SK-N-SH treated with all-trans-retinoic acid at 6 μM for 48 hours (cell line): ENCODE measurements around the gene C1orf94.

Experiments used
- ATAC-seq: fragments of 200-7000 bp; cut with Tn5 transposase; 3 replicates; pipeline ENCODE4 v1.9.1; 2020; ENCODE audit warnings: mild to moderate bottlenecking, moderate library complexity
- ARNTL ChIP-seq: fragments of 450-650 bp; formaldehyde crosslinking; IDR thresholded peaks from 2 replicates; pipeline ENCODE4 v1.5.0; 2020; ENCODE audit warnings: low read depth, mild to moderate bottlenecking, moderate library complexity, borderline replicate concordance
- CSDC2 ChIP-seq: fragments of 250-450 bp; sonication (Bioruptor Pico); IDR thresholded peaks from 2 replicates; pipeline ENCODE4 v1.5.0; 2020; ENCODE audit warnings: mild to moderate bottlenecking, moderate library complexity
- ESRRG ChIP-seq: fragments of 250-450 bp; sonication (Bioruptor Pico); IDR thresholded peaks from 2 replicates; pipeline ENCODE4 v1.6.1; 2021; ENCODE audit warnings: mild to moderate bottlenecking
- GLIS3 ChIP-seq: fragments of 250-450 bp; sonication (Bioruptor Pico); IDR thresholded peaks from 2 replicates; pipeline ENCODE4 v1.5.0; 2020; ENCODE audit warnings: mild to moderate bottlenecking, moderate library complexity
- ISL1 ChIP-seq: fragments of 250-450 bp; sonication (Bioruptor Pico); IDR thresholded peaks from 2 replicates; pipeline ENCODE4 v2.1.2; 2022; ENCODE audit warnings: mild to moderate bottlenecking, moderate library complexity
- OSR1 ChIP-seq: fragments of 250-450 bp; sonication (Bioruptor Pico); IDR thresholded peaks from 2 replicates; pipeline ENCODE4 v1.8.0; 2022; ENCODE audit warnings: moderate library complexity, mild to moderate bottlenecking, inconsistent platforms
- PPARA ChIP-seq: fragments of 250-450 bp; sonication (Bioruptor Pico); IDR thresholded peaks from 2 replicates; pipeline ENCODE4 v1.5.0; 2020; ENCODE audit warnings: mild to moderate bottlenecking, borderline replicate concordance
- RARB ChIP-seq: fragments of 250-450 bp; sonication (Bioruptor Pico); IDR thresholded peaks from 2 replicates; pipeline ENCODE4 v1.8.0; 2021; ENCODE audit warnings: mild to moderate bottlenecking, moderate library complexity
- SNAI2 ChIP-seq: fragments of 250-450 bp; sonication (Bioruptor Pico); IDR thresholded peaks from 2 replicates; pipeline ENCODE4 v1.5.0; 2020; ENCODE audit warnings: mild to moderate bottlenecking, moderate library complexity
- TCF4 ChIP-seq: fragments of 250-450 bp; sonication (Bioruptor Pico); IDR thresholded peaks from 2 replicates; pipeline ENCODE4 v1.8.0; 2021; ENCODE audit warnings: mild to moderate bottlenecking, moderate library complexity, borderline replicate concordance
- TOX ChIP-seq: fragments of 250-450 bp; sonication (Bioruptor Pico); IDR thresholded peaks from 2 replicates; pipeline ENCODE4 v1.8.0; 2021; ENCODE audit warnings: mild to moderate bottlenecking, moderate library complexity, borderline replicate concordance
- ZC3H10 ChIP-seq: fragments of 250-450 bp; sonication (Bioruptor Pico); IDR thresholded peaks from 2 replicates; pipeline ENCODE4 v1.5.1; 2021; ENCODE audit warnings: mild to moderate bottlenecking, moderate library complexity
- ZFP3 ChIP-seq: fragments of 250-450 bp; sonication (Bioruptor Pico); IDR thresholded peaks from 2 replicates; pipeline ENCODE4 v1.5.0; 2020; ENCODE audit warnings: mild to moderate bottlenecking, moderate library complexity
- ZNF565 ChIP-seq: fragments of 450-650 bp; formaldehyde crosslinking; conservative IDR thresholded peaks from 2 replicates; pipeline ENCODE4 v1.5.0; 2020; ENCODE audit warnings: low read depth, mild to moderate bottlenecking, moderate library complexity
- ZNF70 ChIP-seq: fragments of 450-650 bp; formaldehyde crosslinking; IDR thresholded peaks from 2 replicates; pipeline ENCODE4 v1.5.0; 2020; ENCODE audit warnings: mild to moderate bottlenecking, moderate library complexity
- ZNF8 ChIP-seq: fragments of 450-650 bp; formaldehyde crosslinking; IDR thresholded peaks from 2 replicates; pipeline ENCODE4 v1.5.0; 2020; ENCODE audit warnings: mild to moderate bottlenecking, moderate library complexity
- TF ChIP-seq, protein P1 (sequence below): fragments of 250-450 bp; sonication (Bioruptor Pico); IDR thresholded peaks from 2 replicates; pipeline ENCODE4 v1.5.1; 2021; ENCODE audit warnings: mild to moderate bottlenecking, moderate library complexity
- TF ChIP-seq, protein P2 (sequence below): fragments of 250-450 bp; sonication (Bioruptor Pico); IDR thresholded peaks from 2 replicates; pipeline ENCODE4 v1.8.0; 2020; ENCODE audit warnings: mild to moderate bottlenecking, moderate library complexity, borderline replicate concordance
- TF ChIP-seq, protein P3 (sequence below): fragments of 250-450 bp; sonication (Bioruptor Pico); IDR thresholded peaks from 2 replicates; pipeline ENCODE4 v1.8.0; 2021; ENCODE audit warnings: low read depth, mild to moderate bottlenecking, moderate library complexity, borderline replicate concordance
- TF ChIP-seq, protein P4 (sequence below): fragments of 250-450 bp; sonication (Bioruptor Pico); IDR thresholded peaks from 2 replicates; pipeline ENCODE4 v1.5.1; 2020; ENCODE audit warnings: low read depth, mild to moderate bottlenecking, moderate library complexity
- TF ChIP-seq, protein P5 (sequence below): fragments of 250-450 bp; sonication (Bioruptor Pico); IDR thresholded peaks from 2 replicates; pipeline ENCODE4 v1.5.0; 2020; ENCODE audit warnings: mild to moderate bottlenecking, moderate library complexity

Gene C1orf94

DNA sequence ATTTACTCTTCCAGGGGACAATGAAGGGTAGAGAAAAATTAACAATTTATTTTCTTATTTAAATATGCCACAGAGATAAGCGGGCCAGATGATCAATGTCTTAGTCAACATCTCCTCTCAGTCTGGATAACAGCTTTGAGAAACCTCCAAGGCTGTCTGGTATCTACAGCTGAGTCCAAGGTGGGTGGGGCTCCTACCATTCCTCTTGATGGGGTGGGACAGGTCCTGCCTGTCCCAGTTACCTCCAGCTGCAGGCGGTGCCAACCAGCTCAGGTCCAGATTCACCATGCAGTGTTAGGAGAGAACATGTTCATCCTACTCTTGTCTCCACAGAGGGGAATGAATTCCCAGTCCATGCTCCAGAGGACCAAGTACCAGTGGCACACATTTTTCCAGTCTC is 32.7 kb upstream of the C1orf94 start:
- TF ChIP-seq CSDC2 (CRISPR knock-in tag) (no peak), ZNF8 (no peak), RARB (CRISPR knock-in tag) (no peak), ZFP3 (CRISPR knock-in tag) (no peak), GLIS3 (CRISPR knock-in tag) (no peak), TCF4 (CRISPR knock-in tag) (no peak), OSR1 (no peak), PPARA (CRISPR knock-in tag) (no peak), ZNF70 (CRISPR knock-in tag) (no peak), ZNF565 (CRISPR knock-in tag) (no peak), ISL1 (CRISPR knock-in tag) (no peak), ARNTL (CRISPR knock-in tag) (no peak), ZC3H10 (CRISPR knock-in tag) (no peak), ESRRG (CRISPR knock-in tag) (no peak), SNAI2 (CRISPR knock-in tag) (no peak)
- TF ChIP-seq, protein P1, sequence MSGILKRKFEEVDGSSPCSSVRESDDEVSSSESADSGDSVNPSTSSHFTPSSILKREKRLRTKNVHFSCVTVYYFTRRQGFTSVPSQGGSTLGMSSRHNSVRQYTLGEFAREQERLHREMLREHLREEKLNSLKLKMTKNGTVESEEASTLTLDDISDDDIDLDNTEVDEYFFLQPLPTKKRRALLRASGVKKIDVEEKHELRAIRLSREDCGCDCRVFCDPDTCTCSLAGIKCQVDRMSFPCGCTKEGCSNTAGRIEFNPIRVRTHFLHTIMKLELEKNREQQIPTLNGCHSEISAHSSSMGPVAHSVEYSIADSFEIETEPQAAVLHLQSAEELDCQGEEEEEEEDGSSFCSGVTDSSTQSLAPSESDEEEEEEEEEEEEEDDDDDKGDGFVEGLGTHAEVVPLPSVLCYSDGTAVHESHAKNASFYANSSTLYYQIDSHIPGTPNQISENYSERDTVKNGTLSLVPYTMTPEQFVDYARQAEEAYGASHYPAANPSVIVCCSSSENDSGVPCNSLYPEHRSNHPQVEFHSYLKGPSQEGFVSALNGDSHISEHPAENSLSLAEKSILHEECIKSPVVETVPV, result no peak
- TF ChIP-seq, protein P2, sequence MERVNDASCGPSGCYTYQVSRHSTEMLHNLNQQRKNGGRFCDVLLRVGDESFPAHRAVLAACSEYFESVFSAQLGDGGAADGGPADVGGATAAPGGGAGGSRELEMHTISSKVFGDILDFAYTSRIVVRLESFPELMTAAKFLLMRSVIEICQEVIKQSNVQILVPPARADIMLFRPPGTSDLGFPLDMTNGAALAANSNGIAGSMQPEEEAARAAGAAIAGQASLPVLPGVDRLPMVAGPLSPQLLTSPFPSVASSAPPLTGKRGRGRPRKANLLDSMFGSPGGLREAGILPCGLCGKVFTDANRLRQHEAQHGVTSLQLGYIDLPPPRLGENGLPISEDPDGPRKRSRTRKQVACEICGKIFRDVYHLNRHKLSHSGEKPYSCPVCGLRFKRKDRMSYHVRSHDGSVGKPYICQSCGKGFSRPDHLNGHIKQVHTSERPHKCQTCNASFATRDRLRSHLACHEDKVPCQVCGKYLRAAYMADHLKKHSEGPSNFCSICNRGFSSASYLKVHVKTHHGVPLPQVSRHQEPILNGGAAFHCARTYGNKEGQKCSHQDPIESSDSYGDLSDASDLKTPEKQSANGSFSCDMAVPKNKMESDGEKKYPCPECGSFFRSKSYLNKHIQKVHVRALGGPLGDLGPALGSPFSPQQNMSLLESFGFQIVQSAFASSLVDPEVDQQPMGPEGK (CRISPR knock-in tag), result no peak
- TF ChIP-seq, protein P3, sequence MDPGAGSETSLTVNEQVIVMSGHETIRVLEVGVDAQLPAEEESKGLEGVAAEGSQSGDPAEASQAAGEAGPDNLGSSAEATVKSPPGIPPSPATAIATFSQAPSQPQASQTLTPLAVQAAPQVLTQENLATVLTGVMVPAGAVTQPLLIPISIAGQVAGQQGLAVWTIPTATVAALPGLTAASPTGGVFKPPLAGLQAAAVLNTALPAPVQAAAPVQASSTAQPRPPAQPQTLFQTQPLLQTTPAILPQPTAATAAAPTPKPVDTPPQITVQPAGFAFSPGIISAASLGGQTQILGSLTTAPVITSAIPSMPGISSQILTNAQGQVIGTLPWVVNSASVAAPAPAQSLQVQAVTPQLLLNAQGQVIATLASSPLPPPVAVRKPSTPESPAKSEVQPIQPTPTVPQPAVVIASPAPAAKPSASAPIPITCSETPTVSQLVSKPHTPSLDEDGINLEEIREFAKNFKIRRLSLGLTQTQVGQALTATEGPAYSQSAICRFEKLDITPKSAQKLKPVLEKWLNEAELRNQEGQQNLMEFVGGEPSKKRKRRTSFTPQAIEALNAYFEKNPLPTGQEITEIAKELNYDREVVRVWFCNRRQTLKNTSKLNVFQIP (CRISPR knock-in tag), result no peak
- TF ChIP-seq, protein P4, sequence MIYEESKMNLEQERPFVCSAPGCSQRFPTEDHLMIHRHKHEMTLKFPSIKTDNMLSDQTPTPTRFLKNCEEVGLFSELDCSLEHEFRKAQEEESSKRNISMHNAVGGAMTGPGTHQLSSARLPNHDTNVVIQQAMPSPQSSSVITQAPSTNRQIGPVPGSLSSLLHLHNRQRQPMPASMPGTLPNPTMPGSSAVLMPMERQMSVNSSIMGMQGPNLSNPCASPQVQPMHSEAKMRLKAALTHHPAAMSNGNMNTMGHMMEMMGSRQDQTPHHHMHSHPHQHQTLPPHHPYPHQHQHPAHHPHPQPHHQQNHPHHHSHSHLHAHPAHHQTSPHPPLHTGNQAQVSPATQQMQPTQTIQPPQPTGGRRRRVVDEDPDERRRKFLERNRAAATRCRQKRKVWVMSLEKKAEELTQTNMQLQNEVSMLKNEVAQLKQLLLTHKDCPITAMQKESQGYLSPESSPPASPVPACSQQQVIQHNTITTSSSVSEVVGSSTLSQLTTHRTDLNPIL (CRISPR knock-in tag), result no peak
- TF ChIP-seq, protein P5, sequence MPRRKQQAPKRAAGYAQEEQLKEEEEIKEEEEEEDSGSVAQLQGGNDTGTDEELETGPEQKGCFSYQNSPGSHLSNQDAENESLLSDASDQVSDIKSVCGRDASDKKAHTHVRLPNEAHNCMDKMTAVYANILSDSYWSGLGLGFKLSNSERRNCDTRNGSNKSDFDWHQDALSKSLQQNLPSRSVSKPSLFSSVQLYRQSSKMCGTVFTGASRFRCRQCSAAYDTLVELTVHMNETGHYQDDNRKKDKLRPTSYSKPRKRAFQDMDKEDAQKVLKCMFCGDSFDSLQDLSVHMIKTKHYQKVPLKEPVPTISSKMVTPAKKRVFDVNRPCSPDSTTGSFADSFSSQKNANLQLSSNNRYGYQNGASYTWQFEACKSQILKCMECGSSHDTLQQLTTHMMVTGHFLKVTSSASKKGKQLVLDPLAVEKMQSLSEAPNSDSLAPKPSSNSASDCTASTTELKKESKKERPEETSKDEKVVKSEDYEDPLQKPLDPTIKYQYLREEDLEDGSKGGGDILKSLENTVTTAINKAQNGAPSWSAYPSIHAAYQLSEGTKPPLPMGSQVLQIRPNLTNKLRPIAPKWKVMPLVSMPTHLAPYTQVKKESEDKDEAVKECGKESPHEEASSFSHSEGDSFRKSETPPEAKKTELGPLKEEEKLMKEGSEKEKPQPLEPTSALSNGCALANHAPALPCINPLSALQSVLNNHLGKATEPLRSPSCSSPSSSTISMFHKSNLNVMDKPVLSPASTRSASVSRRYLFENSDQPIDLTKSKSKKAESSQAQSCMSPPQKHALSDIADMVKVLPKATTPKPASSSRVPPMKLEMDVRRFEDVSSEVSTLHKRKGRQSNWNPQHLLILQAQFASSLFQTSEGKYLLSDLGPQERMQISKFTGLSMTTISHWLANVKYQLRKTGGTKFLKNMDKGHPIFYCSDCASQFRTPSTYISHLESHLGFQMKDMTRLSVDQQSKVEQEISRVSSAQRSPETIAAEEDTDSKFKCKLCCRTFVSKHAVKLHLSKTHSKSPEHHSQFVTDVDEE (CRISPR knock-in tag), result no peak
- ATAC-seq, result no peak

DNA sequence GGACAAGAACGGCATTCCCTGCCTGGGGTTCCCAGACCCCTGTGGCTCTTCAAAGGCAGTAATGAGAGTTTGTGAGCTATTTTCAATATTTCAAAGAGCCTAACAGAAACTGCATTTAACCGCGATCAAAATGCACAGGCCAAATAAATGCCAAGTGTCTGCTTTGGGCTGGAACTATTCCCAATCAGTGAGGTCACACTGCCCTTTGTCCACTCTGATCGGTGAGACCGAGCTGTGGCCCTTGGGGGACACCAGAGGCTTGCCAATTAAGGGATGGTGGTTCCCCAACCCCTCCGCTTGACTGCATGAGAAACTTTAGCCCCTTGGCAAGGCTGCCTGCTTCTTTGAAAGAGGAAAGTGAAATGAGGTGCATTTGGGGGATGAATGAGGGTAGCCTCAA is 31.9 kb upstream of the C1orf94 start:
- ATAC-seq, result no peak
- no peak for TF ChIP-seq TOX (CRISPR knock-in tag)
- no peak for TF ChIP-seq ZNF565 (CRISPR knock-in tag)
- no peak for TF ChIP-seq ZNF8
- no peak for TF ChIP-seq ARNTL (CRISPR knock-in tag)
- no peak for TF ChIP-seq PPARA (CRISPR knock-in tag)
- TF ChIP-seq, protein P1, result no peak
